Ovary (tissue), 3 donors: Measurements from ENCODE around the gene POMZP3.
"Not testable (repeated sequence)": the region's sequence is repeated elsewhere in the genome, so short reads cannot be mapped to it uniquely, and the experiment has no call there.

Source experiments
- CTCF ChIP-seq, 3 donors: fragments of 450-650 bp in 2 of 3; fragments of 200-600 bp in 1 of 3; IDR thresholded peaks; one replicate each; pipeline versions ENCODE4 v1.5.1 to v1.8.0; 2016 to 2022; ENCODE audit warnings: antibody characterized with exemption in 3 of 3, mild to moderate bottlenecking in 1 of 3
- POLR2A ChIP-seq: fragments of 450-650 bp; IDR thresholded peaks from one replicate; pipeline ENCODE4 v1.6.1; 2017; ENCODE audit warnings: antibody characterized with exemption, mild to moderate bottlenecking, moderate library complexity
- donor health status: DM: no; HTN: no; CAD: no.

DNA sequence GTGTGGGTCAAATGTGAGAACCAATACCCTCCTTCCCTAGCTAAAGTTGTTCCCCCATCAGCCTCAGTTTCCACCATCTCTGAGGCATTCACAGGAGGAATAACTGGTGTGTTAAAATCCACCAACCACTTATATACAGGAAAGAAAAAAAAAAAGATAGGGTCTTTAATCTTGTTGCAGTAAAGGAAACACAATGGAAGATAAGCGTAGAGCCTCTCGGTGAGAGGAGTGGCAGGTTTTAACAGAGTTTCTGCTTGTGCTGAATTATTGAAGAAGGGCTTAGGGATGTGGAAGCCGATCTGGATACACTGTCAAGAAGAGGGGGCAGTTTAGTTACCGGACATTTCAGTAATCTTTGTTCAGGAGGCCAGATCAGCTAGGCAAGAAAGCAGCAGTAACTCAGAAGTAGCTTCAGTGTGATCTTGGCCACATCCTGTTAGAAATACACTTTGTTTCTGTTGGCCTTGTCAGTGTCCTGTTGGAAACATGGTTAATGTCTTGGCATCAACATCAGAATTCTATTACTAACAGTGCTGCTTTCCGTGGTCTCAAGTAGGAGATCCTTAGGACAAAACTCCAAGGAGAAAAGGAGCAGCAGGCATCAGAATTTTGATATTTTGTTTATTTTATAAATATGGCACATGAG is 43.3 kb downstream of the POMZP3 start:
- not testable (repeated sequence) for TF ChIP-seq CTCF (IDR thresholded peaks at IDR 0.05); POLR2A
